Lower lobe of right lung (tissue), 2 donors: ENCODE data around the gene SLC17A5. TPM values are rescaled to one million over a fixed set of nuclear protein-coding genes. Genes with fewer than 3 reads are reported as not detected.

Source experiments
- ATAC-seq, 2 donors: fragments of 200-7000 bp; cut with Tn5 transposase; one replicate each; pipeline ENCODE4 v1.9.1; 2020 to 2022; ENCODE audit warnings: mild to moderate bottlenecking in 2 of 2, moderate library complexity in 2 of 2
- DNase-seq: peaks from one replicate; pipeline ENCODE4 v3.0.0-alpha.2; 2020
- H3K27ac ChIP-seq: fragments of 200-600 bp; one replicate; pipeline ENCODE4 v1.8.0; 2022
- H3K27me3 ChIP-seq: fragments of 200-600 bp; one replicate; pipeline ENCODE4 v1.8.0; 2022; ENCODE audit warnings: low read depth
- H3K36me3 ChIP-seq: fragments of 200-600 bp; one replicate; pipeline ENCODE4 v1.8.0; 2022; ENCODE audit warnings: mild to moderate bottlenecking
- H3K4me1 ChIP-seq: fragments of 200-600 bp; one replicate; pipeline ENCODE4 v1.8.0; 2022
- H3K4me3 ChIP-seq: fragments of 200-600 bp; one replicate; pipeline ENCODE4 v1.8.0; 2022; ENCODE audit warnings: mild to moderate bottlenecking
- H3K9me3 ChIP-seq: fragments of 200-600 bp; one replicate; pipeline ENCODE4 v1.8.0; 2022
- CTCF ChIP-seq: fragments of 200-600 bp; IDR thresholded peaks from one replicate; pipeline ENCODE4 v1.8.0; 2022; ENCODE audit warnings: antibody characterized with exemption, mild to moderate bottlenecking
- intact Hi-C: fragments of 100-400 bp; cut with DNase I; formaldehyde crosslinking; loops from one replicate; pipeline ENCODE4 v1.11.0; 2022
- total RNA-seq: library from RNA; stranded (reverse); fragmentation: NEBNext Ultra II Directional; extraction: Animal tissue kit (Norgen Biotek cat#: 25700); gene quantifications from one replicate; pipeline ENCODE4 v1.2.1, GENCODE V29; 2021
- donor health status: DM: no; HTN: yes; CAD: no; lungs with severe emphysema.

Gene SLC17A5
- total RNA-seq, 1 donor from 2014 or later = 25.9 TPM

GRCh38 chr6:73669005-73669404 lies 15.2 kb upstream of the SLC17A5 start:
- Histone ChIP-seq H3K36me3 (no peaks in the 10 kb centered on the region), H3K27ac (no peak overlapping the region), H3K27me3 (no peaks in the 10 kb centered on the region), H3K9me3 (no peaks in the 10 kb centered on the region), H3K4me3 (no peak overlapping the region), H3K4me1 (no peaks in the 10 kb centered on the region)
- TF ChIP-seq CTCF = no peak
- DNase-seq (no peak), ATAC-seq (no peak)
- intact Hi-C loops = no loop called here

- no peak overlapping the region for H3K4me3 ChIP-seq
- H3K4me1 ChIP-seq = no peaks in the 10 kb centered on the region
- H3K9me3 ChIP-seq = no peaks in the 10 kb centered on the region
- intact Hi-C loops = no loop called here
- no peak for DNase-seq
- no peak for TF ChIP-seq CTCF
- H3K27ac ChIP-seq = no peak overlapping the region
- H3K27me3 ChIP-seq = no peaks in the 10 kb centered on the region
- no peak for ATAC-seq
- H3K36me3 ChIP-seq = no peaks in the 10 kb centered on the region
These were observed 14.0 kb upstream of the SLC17A5 start for GRCh38 chr6:73667798-73668197.

DNA sequence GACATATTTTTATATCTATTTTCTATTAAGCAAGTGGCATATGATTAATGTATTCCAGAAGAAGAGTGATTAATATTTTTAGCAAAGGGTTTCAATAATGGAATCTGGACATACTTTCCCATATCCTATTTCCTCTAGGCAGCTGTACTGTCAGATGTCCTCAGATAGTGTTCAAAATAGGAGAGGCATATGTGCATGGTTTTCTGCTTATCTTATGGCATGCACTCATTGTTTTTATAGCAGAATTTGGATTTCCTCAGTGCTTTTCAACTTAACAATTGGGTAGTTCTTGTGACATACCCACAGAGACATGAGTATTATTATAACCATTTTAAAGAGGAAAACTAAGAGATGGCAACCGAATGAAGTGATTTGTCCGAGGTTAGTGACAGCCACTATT lies 12.6 kb upstream of the SLC17A5 start:
- Histone ChIP-seq H3K36me3 (no peaks in the 10 kb centered on the region), H3K9me3 (no peaks in the 10 kb centered on the region), H3K4me1 (no peaks in the 10 kb centered on the region), H3K27ac (no peak overlapping the region), H3K4me3 (no peak overlapping the region), H3K27me3 (no peaks in the 10 kb centered on the region)
- intact Hi-C loops = no loop called here
- DNase-seq = no peak
- no peak for ATAC-seq
- TF ChIP-seq CTCF = no peak

- ATAC-seq = no peak
- TF ChIP-seq CTCF = no peak
- Histone ChIP-seq H3K4me1 (no peaks in the 10 kb centered on the region), H3K27me3 (no peaks in the 10 kb centered on the region), H3K9me3 (no peaks in the 10 kb centered on the region), H3K27ac (no peak overlapping the region), H3K4me3 (no peak overlapping the region), H3K36me3 (no peaks in the 10 kb centered on the region)
- intact Hi-C loops = no loop called here
- no peak for DNase-seq
These were observed 12.0 kb upstream of the SLC17A5 start for GRCh38 chr6:73665686-73666319.

DNA sequence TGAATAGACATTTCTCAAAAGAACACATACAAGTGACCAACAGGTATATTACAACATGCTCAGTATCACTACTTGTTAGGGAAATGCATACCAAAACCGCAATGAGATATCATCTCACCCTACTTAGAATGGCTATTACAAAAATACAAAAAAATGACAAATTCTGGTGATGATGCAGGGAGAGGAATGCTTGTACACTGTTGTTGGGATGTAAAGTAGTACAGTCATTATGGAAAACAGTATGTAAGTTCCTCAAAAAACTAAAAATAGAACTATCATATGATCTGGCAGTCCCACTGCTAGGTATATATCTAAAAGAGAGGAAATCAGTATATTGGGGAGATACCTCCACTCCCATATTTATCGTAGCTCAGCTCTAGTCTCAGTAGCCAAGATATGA lies 10.9 kb upstream of the SLC17A5 start:
- H3K9me3 ChIP-seq = no peaks in the 10 kb centered on the region
- no peak overlapping the region for H3K27ac ChIP-seq
- H3K27me3 ChIP-seq = no peaks in the 10 kb centered on the region
- no peak for ATAC-seq
- no peak overlapping the region for H3K4me3 ChIP-seq
- no peak for DNase-seq
- H3K4me1 ChIP-seq = no peaks in the 10 kb centered on the region
- no peak for TF ChIP-seq CTCF
- no peaks in the 10 kb centered on the region for H3K36me3 ChIP-seq
- intact Hi-C loops = no loop called here
